ENCODE results near the gene CFAP53. TPM values are rescaled to one million over a fixed set of nuclear protein-coding genes. Genes with fewer than 3 reads are reported as not detected.

The CFAP53 gene
- polyA plus RNA-seq, 1 of the 3 experiments (the other 2 are of a cell fraction) = 1.6 TPM

DNA sequence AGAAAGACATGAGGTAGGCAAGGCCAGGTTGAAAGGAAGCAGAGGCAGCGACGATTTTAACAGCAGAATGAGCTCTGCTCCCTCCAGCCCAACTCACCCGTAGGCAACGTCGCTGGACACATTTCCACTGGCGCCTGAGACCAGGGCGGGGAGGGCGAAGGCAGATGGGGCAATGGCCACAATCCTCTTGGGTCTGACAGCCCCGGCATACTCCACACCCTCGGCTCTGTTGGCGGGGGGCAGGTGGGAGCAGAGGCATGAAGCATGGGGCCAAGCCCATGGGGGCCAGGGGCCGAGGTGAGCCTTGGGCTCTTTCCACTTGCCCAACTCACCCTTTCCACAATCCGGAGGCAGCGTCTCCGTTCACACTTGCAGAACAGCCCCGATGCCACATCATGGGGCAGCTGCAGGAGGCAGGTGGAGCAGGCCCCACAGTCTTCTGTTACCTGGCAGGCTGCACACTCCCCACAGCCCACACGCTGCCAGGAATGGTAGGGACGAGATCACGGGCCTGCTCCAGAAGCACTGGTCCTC, 9.3 kb upstream of the CFAP53 start:
- Histone ChIP-seq H3K27ac (ENCODE audit: low read depth in 2 of 2, low read length in 1 of 2) (no peak overlapping the region), H3K79me2 (ENCODE audit: insufficient read depth) (peaks cover 34% of the 10 kb centered on the region), H3K9me3 (no peaks in the 10 kb centered on the region), H3F3A (replicated peaks; ENCODE audit: insufficient read depth) (peaks cover 4% of the 10 kb centered on the region), H3K9ac (no peak overlapping the region), H3K36me3 (replicated peaks in 1 of 2; ENCODE audit: control insufficient read depth in 1 of 2, insufficient read depth in 2 of 2, low read length in 1 of 2) (peaks cover 62 to 93% of the 10 kb centered on the region in 2 experiments), H3K9me2 (no peaks in the 10 kb centered on the region), H3K4me3 (ENCODE audit: low read depth in 2 of 2, low read length in 1 of 2) (no peak overlapping the region), H3K4me2 (no peak overlapping the region), H2AFZ (ENCODE audit: low read depth) (no peak overlapping the region), H3K4me1 (ENCODE audit: control insufficient read depth in 1 of 2, insufficient read depth in 2 of 2, low read depth in 1 of 2, low read length in 1 of 2) (peaks cover 13 to 14% of the 10 kb centered on the region in 2 experiments; a peak in 3 of 4 replicates), H4K20me1 (ENCODE audit: insufficient read depth) (0 out of 2 replicates have a peak, but pooled peaks cover 6% of the 10 kb centered on the region), H3K27me3 (ENCODE audit: insufficient read depth) (no peaks in the 10 kb centered on the region)
- CTCF ChIA-PET = no interaction called here
- TF ChIP-seq RCOR1 (IDR thresholded peaks at IDR 0.05; ENCODE audit: low read length) (no peak), TAF1 (IDR thresholded peaks at IDR 0.05; ENCODE audit: borderline replicate concordance, low read depth, low read length) (no peak), NFIC (IDR thresholded peaks at IDR 0.05; ENCODE audit: borderline replicate concordance) (no peak), FOXJ3 (CRISPR knock-in tag; IDR thresholded peaks at IDR 0.05) (no peak), NRF1 (IDR thresholded peaks at IDR 0.05; ENCODE audit: low read depth, low read length) (no peak), RFX5 (IDR thresholded peaks at IDR 0.05; ENCODE audit: low read length) (no peak)
- TF ChIP-seq, protein P1, sequence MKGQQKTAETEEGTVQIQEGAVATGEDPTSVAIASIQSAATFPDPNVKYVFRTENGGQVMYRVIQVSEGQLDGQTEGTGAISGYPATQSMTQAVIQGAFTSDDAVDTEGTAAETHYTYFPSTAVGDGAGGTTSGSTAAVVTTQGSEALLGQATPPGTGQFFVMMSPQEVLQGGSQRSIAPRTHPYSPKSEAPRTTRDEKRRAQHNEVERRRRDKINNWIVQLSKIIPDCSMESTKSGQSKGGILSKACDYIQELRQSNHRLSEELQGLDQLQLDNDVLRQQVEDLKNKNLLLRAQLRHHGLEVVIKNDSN (IDR thresholded peaks at IDR 0.05; ENCODE audit: borderline replicate concordance, low read depth) = no peak
- TF ChIP-seq, protein P2, sequence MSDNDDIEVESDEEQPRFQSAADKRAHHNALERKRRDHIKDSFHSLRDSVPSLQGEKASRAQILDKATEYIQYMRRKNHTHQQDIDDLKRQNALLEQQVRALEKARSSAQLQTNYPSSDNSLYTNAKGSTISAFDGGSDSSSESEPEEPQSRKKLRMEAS (IDR thresholded peaks at IDR 0.05; ENCODE audit: low read depth) = no peak
- TF ChIP-seq, protein P3, sequence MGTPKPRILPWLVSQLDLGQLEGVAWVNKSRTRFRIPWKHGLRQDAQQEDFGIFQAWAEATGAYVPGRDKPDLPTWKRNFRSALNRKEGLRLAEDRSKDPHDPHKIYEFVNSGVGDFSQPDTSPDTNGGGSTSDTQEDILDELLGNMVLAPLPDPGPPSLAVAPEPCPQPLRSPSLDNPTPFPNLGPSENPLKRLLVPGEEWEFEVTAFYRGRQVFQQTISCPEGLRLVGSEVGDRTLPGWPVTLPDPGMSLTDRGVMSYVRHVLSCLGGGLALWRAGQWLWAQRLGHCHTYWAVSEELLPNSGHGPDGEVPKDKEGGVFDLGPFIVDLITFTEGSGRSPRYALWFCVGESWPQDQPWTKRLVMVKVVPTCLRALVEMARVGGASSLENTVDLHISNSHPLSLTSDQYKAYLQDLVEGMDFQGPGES (IDR thresholded peaks at IDR 0.05; ENCODE audit: low read depth, low read length) = no peak
- 95% methylated on average over 18 of the region's 19 CpGs for WGBS (ENCODE audit: low lambda C conversion rate)
- no peak for DNase-seq
- POLR2A ChIA-PET = no interaction called here

DNA sequence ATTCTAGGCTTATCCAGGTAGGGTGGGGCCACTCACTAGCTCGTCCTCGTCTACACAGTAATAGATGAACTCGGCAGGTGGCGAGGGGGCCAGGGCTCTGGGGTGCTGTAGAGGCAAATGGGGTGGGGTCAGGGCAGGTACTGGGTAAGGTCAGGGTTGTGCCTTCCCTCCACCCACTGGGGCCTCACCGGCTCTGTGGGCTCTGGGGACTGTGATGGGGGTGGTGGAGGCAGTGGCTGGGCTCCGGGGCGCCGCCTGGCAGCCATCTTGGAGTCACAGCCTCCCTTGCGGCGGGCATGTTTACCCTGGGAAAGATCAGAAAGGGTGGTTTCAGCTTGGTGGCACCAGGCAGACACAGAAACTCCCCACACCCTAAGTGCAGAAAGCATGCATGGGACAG, 8.6 kb upstream of the CFAP53 start:
- Histone ChIP-seq H3K4me2 (no peak overlapping the region), H3K9me2 (no peaks in the 10 kb centered on the region), H4K20me1 (ENCODE audit: insufficient read depth) (0 out of 2 replicates have a peak, but pooled peaks cover 6% of the 10 kb centered on the region), H3K36me3 (replicated peaks in 1 of 2; ENCODE audit: control insufficient read depth in 1 of 2, insufficient read depth in 2 of 2, low read length in 1 of 2) (peaks cover 63 to 99% of the 10 kb centered on the region in 2 experiments), H3K79me2 (ENCODE audit: insufficient read depth) (peaks cover 28% of the 10 kb centered on the region), H3K27me3 (ENCODE audit: insufficient read depth) (no peaks in the 10 kb centered on the region), H3K9me3 (no peaks in the 10 kb centered on the region), H3K9ac (no peak overlapping the region), H3F3A (replicated peaks; ENCODE audit: insufficient read depth) (peaks cover 3% of the 10 kb centered on the region), H3K4me1 (ENCODE audit: control insufficient read depth in 1 of 2, insufficient read depth in 2 of 2, low read depth in 1 of 2, low read length in 1 of 2) (peaks cover 7 to 9% of the 10 kb centered on the region in 2 experiments; a peak in 3 of 4 replicates), H2AFZ (ENCODE audit: low read depth) (no peak overlapping the region), H3K4me3 (ENCODE audit: low read depth in 2 of 2, low read length in 1 of 2) (no peak overlapping the region), H3K27ac (ENCODE audit: low read depth in 2 of 2, low read length in 1 of 2) (no peak overlapping the region)
- no peak for DNase-seq
- ChIA-PET CTCF (interaction anchor here (1.1 kb wide), 1 partner anchor 9 kb away, joined by 3 read pairs; no protein-coding TSS in a partner anchor), POLR2A (no interaction called here)
- WGBS (ENCODE audit: low lambda C conversion rate) = 96% methylated on average over 9 of the region's 10 CpGs
- TF ChIP-seq, protein P2 (IDR thresholded peaks at IDR 0.05; ENCODE audit: low read depth) = no peak
- no peak for TF ChIP-seq FOSL2 (IDR thresholded peaks at IDR 0.05; ENCODE audit: borderline replicate concordance, low read depth)
- no peak for TF ChIP-seq RXRA (IDR thresholded peaks at IDR 0.05; ENCODE audit: borderline replicate concordance, low read depth)
- TF ChIP-seq EZH2phosphoT487 (IDR thresholded peaks at IDR 0.05; ENCODE audit: borderline replicate concordance, low read depth) = no peak
- TF ChIP-seq CHD2 (IDR thresholded peaks at IDR 0.05; ENCODE audit: low read length, partially characterized antibody) = no peak
- no peak for TF ChIP-seq SIN3A (IDR thresholded peaks at IDR 0.05; ENCODE audit: borderline replicate concordance, low read depth, low read length)
- no peak for TF ChIP-seq TEAD4 (IDR thresholded peaks at IDR 0.05; ENCODE audit: borderline replicate concordance, insufficient read depth)
